IPS DF 6.9 (cell line): ENCODE measurements around the gene SYDE2.
"Not testable (repeated sequence)": the region's sequence is repeated elsewhere in the genome, so short reads cannot be mapped to it uniquely, and the experiment has no call there.

Experiments
- DNase-seq: peaks from one replicate; pipeline ENCODE4 v3.0.0-alpha.2; 2013; ENCODE audit warnings: low read depth, low spot score
- H3K27ac ChIP-seq: one replicate; pipeline ENCODE4 v1.5.1; 2013; ENCODE audit warnings: low read length, control low read depth
- H3K27me3 ChIP-seq: 2 replicates; pipeline ENCODE4 v1.6.1; 2013; ENCODE audit warnings: mild to moderate bottlenecking, low read length; ENCODE audit not compliant: control insufficient read depth, insufficient read depth
- H3K36me3 ChIP-seq: 2 replicates; pipeline ENCODE4 v1.6.1; 2013; ENCODE audit warnings: low read length; ENCODE audit not compliant: control insufficient read depth, insufficient read depth
- H3K4me1 ChIP-seq: 2 replicates; pipeline ENCODE4 v1.6.1; 2013; ENCODE audit warnings: low read length; ENCODE audit not compliant: control insufficient read depth, insufficient read depth
- H3K4me3 ChIP-seq: 2 replicates; pipeline ENCODE4 v1.5.1; 2013; ENCODE audit warnings: mild to moderate bottlenecking, low read length
- H3K9me3 ChIP-seq: 2 replicates; pipeline ENCODE4 v1.6.1; 2013; ENCODE audit warnings: low read length, inconsistent platforms; ENCODE audit not compliant: control insufficient read depth, insufficient read depth
- WGBS: extraction: QIAGEN DNeasy Blood & Tissue Kit; methylation state at CpG from one replicate; pipeline ENCODE4 v1.1.7; 2013; ENCODE audit warnings: mixed read lengths, missing lambda C conversion rate; ENCODE audit not compliant: insufficient read length, insufficient coverage; 5-methylcytosine and 5-hydroxymethylcytosine counted together

SYDE2 gene

DNA sequence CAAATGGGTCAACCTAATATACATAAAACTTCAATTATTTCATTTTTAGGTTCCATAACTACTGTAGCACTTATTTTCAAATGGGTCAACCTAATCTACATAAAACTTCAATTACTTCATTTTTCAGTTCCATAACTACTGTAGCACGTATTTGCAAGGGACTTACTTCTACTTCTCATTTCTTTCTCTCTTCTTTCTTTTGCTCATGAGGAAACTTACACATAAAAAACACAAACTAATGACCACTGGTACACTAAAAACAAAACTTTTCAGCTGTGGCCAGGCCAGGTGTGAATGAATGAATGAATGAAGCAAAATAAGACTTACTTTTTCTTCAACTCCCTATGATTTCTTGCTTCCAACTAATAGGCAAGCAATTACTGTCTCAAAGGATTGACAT lies 11.7 kb downstream of the SYDE2 start:
- WGBS = 100% methylated on average over 1 of the region's 1 CpG
- no peak overlapping the region for H3K4me3 ChIP-seq
- DNase-seq = no peak
- no peak overlapping the region for H3K27ac ChIP-seq
- H3K4me1 ChIP-seq = no peaks in the 10 kb centered on the region; the same call in 1 of the 2 replicates
- no peaks in the 10 kb centered on the region for H3K9me3 ChIP-seq
- no peaks in the 10 kb centered on the region for H3K27me3 ChIP-seq
- H3K36me3 ChIP-seq = peaks cover 8% of the 10 kb centered on the region; the same call in 1 of the 2 replicates

DNA sequence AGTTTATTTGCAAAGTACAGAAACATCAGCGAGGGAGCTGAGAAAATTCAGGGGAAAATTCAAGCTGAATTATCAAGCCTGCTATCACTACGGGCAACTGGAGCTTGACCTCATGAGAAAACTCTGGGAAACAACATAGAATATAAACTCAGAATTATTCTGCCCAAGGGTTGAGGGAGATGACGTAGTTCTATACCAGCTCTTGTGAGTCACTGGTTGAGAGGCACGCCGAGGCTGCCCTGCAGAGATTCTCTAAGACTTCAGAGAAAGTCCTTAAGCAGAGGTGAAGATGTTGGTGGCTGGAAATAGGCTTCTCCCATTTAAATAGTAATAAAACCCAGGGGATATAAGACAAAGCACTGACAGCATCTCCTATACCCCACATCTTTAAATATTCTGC lies 12.3 kb downstream of the SYDE2 start:
- H3K27ac ChIP-seq = no peak overlapping the region
- no peaks in the 10 kb centered on the region; the same call in 1 of the 2 replicates for H3K4me1 ChIP-seq
- WGBS = no CpG with 5 or more reads among the region's 5 CpGs
- H3K27me3 ChIP-seq = no peaks in the 10 kb centered on the region
- no peak overlapping the region for H3K4me3 ChIP-seq
- no peaks in the 10 kb centered on the region for H3K9me3 ChIP-seq
- DNase-seq = no peak
- peaks cover 8% of the 10 kb centered on the region; the same call in 1 of the 2 replicates for H3K36me3 ChIP-seq

DNA sequence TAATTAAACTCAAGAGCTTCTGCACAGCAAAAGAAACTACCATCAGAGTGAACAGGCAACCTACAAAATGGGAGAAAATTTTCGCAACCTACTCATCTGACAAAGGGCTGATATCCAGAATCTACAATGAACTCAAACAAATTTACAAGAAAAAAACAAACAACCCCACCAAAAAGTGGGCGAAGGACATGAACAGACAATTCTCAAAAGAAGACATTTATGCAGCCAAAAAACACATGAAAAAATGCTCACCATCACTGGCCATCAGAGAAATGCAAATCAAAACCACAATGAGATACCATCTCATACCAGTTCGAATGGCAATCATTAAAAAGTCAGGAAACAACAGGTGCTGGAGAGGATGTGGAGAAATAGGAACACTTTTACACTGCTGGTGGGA lies 13.8 kb downstream of the SYDE2 start:
- not testable (repeated sequence) for DNase-seq, H3K4me3 ChIP-seq, H3K27ac ChIP-seq, H3K4me1 ChIP-seq, H3K36me3 ChIP-seq, H3K27me3 ChIP-seq, H3K9me3 ChIP-seq
- no CpG with 5 or more reads among the region's 3 CpGs for WGBS

DNA sequence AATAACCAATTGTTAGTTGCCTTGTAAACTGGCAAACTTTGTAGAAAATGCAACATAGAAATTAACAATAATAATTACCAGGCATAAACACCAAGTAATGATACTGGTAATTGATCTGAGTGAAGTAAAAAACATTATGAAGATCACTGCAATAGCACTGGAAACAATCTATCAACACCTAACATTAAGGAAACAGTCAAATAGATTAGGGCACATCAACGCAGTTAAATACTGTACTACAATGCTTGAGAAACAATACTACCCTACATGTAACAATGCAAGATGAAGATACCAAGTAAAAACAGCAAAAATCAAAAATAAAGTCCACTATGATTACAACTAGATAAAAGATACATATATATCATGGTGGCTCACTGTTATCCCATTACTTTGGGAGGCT lies 16.6 kb downstream of the SYDE2 start:
- H3K4me1 ChIP-seq = no peaks in the 10 kb centered on the region
- DNase-seq = no peak
- no peaks in the 10 kb centered on the region for H3K27me3 ChIP-seq
- no peaks in the 10 kb centered on the region for H3K9me3 ChIP-seq
- no peak overlapping the region for H3K27ac ChIP-seq
- 0 out of 2 replicates have a peak, but pooled peaks cover under 1% of the 10 kb centered on the region for H3K36me3 ChIP-seq
- H3K4me3 ChIP-seq = no peak overlapping the region
- WGBS = no CpG with 5 or more reads among the region's 1 CpG

DNA sequence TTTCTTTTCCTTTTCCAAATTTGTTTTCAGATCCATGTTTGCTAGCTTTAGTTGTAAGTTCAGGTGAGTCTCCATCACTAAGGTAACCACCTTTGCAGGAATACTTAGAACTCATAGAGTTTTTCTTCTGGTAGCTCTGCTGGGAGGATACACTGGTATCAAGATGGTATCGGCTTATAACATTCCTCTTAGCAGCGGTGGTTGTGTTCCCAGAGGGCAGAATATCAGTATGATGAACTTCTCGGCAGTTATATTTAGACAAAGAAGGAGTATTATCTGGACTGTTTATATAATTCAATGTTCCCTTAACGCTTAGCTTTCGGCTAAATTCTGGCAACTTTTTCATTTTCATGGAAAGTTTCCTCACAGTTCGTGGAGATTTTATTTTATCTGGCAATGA lies 18.1 kb downstream of the SYDE2 start:
- H3K27me3 ChIP-seq = no peaks in the 10 kb centered on the region
- no peak overlapping the region for H3K27ac ChIP-seq
- no peak for DNase-seq
- H3K36me3 ChIP-seq = no peaks in the 10 kb centered on the region
- no CpG with 5 or more reads among the region's 6 CpGs for WGBS
- no peaks in the 10 kb centered on the region for H3K4me1 ChIP-seq
- H3K9me3 ChIP-seq = no peaks in the 10 kb centered on the region
- H3K4me3 ChIP-seq = no peak overlapping the region

DNA sequence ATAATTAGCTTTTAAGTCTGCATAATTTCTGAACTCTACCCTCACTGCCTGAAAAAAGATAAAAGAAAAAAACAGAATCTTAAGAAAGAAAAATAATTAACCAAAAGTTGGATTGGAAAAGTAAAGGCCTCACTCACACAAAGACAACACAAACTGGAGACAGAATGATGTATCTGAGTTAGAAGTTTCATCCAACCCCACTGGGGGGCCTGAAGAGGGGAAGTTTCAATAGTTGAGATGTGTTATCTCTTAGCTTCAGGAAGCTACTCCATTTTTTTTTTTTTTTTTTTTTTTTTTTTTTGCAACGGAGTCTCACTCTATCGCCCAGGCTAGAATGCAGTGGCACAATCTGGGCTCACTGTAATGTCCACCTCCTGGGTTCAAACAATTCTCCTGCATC lies 19.9 kb downstream of the SYDE2 start:
- Histone ChIP-seq H3K4me3 (no peak overlapping the region), H3K9me3 (no peaks in the 10 kb centered on the region), H3K36me3 (no peaks in the 10 kb centered on the region), H3K4me1 (no peaks in the 10 kb centered on the region), H3K27me3 (no peaks in the 10 kb centered on the region), H3K27ac (no peak overlapping the region)
- WGBS = no CpG with 5 or more reads among the region's 2 CpGs
- no peak for DNase-seq

DNA sequence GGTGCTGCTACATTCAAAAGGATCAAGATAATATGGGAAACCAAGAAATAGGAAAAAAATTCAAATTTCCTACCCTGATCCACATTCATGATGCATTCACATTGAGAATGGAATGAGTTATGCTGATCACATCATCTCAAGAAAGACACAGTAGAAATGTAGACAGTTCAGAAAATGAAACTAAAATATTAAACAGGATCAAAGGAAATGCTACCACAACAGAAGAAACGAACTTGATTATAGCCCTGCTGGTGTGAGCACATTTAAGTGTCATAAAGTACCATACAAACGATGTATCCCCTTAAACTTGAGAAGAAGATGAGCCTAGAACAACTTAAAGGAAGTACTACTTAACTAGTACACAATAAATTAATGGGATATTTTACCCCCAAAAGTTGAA lies 21.3 kb downstream of the SYDE2 start:
- no peak overlapping the region for H3K4me3 ChIP-seq
- H3K4me1 ChIP-seq = no peaks in the 10 kb centered on the region
- no peaks in the 10 kb centered on the region for H3K9me3 ChIP-seq
- H3K36me3 ChIP-seq = no peaks in the 10 kb centered on the region
- no peak overlapping the region for H3K27ac ChIP-seq
- no peak for DNase-seq
- no CpG with 5 or more reads among the region's 2 CpGs for WGBS
- H3K27me3 ChIP-seq = no peaks in the 10 kb centered on the region

DNA sequence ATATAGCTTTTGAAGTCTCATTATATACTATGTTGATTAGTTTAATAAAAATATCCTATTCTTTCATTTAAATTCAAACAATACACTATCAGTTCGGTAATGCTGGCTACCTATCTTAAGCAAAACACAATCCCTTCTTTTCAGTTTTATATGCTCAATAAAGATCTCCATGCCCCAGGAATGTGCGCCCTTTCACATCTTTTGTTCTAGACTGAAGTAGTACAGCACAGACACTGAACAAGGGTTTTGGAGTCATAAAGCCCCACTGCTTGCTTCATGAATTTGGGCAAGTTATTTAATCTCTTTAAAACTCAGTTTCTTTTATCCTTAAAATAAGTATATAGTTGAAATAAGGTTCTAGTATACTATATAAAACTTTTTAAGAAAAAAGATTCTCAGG lies 22.4 kb downstream of the SYDE2 start:
- 100% methylated on average over 1 of the region's 2 CpGs for WGBS
- no peaks in the 10 kb centered on the region for H3K27me3 ChIP-seq
- DNase-seq = no peak

DNA sequence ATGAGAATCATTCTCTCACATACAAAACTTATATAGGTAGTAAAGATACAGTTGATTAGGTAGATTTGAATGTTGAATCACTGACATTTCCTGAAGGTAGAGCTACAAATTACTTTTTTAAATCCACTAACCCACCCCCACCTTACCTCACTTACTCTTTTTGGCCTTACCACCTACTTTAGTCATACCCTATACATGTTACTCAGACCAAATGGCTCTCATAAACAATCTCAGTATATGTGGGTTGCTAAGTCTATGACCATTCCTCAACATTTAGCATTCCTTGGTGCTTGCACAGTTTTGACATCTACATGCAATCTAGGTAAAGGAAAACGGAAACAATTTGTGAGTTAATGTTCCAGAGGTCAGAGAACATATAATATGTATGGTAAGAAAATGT lies 26.3 kb downstream of the SYDE2 start:
- Histone ChIP-seq H3K27ac (no peak overlapping the region), H3K36me3 (no peaks in the 10 kb centered on the region), H3K4me1 (no peaks in the 10 kb centered on the region), H3K27me3 (no peaks in the 10 kb centered on the region), H3K4me3 (no peak overlapping the region), H3K9me3 (no peaks in the 10 kb centered on the region)
- 100% methylated on average over 1 of the region's 1 CpG for WGBS
- DNase-seq = no peak

More for the DNA sequence above, 22.4 kb downstream of the SYDE2 start:
- H3K4me1 ChIP-seq = no peaks in the 10 kb centered on the region
- no peak overlapping the region for H3K4me3 ChIP-seq
- H3K36me3 ChIP-seq = no peaks in the 10 kb centered on the region
- no peak overlapping the region for H3K27ac ChIP-seq
- no peaks in the 10 kb centered on the region for H3K9me3 ChIP-seq

DNA sequence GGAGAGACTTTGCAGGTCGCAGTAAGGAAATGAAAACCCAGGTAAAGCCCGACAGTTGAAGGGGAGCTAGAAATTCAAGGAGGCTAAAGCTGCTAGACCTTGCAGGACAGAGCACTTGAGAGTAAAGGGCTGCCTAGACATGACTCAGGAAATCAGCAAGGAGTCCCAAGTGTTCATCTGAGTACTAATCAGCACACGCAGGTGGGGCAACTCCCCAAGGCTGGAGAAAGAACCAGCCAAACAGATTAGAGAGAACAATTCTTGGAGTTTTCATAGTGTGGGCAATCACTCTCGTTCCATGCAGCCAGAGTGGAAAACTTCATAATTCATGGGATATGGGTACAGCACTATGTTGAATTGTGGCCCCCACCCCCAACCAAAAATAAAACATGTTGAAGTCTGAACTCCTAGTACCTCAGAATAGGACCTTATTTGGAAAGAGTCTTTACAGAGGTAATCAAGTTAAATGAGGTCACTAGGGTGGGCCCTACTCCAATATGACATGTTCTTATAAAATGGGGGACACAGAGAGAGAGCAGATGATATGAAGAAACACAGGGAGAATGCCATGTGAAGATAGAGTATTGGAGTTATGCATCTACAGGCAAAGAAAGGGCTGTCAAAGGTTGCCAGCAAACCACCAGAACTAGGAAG lies 28.0 kb downstream of the SYDE2 start:
- no peaks in the 10 kb centered on the region for H3K4me1 ChIP-seq
- no peaks in the 10 kb centered on the region for H3K27me3 ChIP-seq
- DNase-seq = no peak
- H3K36me3 ChIP-seq = no peaks in the 10 kb centered on the region
- no peaks in the 10 kb centered on the region for H3K9me3 ChIP-seq
- H3K4me3 ChIP-seq = no peak overlapping the region
- no peak overlapping the region for H3K27ac ChIP-seq
- WGBS = no CpG with 5 or more reads among the region's 4 CpGs

DNA sequence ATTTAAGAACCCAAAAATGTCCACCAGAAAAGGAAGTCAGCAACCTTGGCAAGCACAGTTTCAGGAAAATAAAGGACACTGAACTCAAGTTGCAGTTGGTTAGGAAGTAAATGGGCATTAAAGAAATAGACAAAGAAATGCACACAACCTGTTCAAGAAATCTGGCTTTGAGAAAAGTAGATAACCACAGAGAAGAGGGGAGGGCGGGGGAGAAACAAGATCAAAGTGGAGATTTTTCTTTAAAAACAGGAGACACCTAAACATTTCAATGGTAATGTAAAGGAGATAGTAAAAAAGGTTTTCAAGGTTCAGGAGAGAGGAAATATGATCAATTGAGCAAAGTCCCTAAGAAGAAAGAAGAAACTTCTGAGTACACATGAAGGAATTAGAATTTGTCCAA lies 29.1 kb downstream of the SYDE2 start:
- no peak overlapping the region for H3K27ac ChIP-seq
- H3K36me3 ChIP-seq = no peaks in the 10 kb centered on the region
- no CpG with 5 or more reads among the region's 1 CpG for WGBS
- H3K4me1 ChIP-seq = no peaks in the 10 kb centered on the region
- no peak overlapping the region for H3K4me3 ChIP-seq
- H3K27me3 ChIP-seq = no peaks in the 10 kb centered on the region
- no peaks in the 10 kb centered on the region for H3K9me3 ChIP-seq
- DNase-seq = no peak
